ENCODE data around the gene ZNF335.

DNA sequence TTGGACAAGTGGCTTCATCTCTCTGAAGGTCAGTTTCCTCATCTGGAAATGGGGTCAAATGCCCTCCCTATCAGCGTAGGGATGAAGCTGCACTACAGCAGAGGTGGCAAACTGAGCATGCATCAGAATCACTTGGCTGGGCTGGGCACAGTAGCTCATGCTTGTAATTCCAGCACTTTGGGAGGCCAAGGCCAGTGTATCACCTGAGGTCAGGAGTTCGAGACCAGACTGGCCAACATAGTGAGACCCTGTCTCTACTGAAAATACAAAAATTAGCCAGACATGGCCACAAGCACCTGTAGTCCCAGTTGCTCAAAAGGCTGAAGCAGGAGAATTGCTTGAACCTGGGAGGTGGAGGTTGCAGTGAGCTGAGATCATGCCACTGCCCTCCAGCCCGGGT, 30.0 kb upstream of the ZNF335 start:
- TF ChIP-seq TAF1 (IDR thresholded peaks at IDR 0.05; ENCODE audit: borderline replicate concordance, insufficient read depth, low read length) (no peak), POLR2AphosphoS5 (IDR thresholded peaks at IDR 0.05; ENCODE audit: low read depth, low read length) (no peak), SIN3A (IDR thresholded peaks at IDR 0.05; ENCODE audit: borderline replicate concordance, insufficient read depth, low read length) (no peak)
- TF ChIP-seq, protein P1, sequence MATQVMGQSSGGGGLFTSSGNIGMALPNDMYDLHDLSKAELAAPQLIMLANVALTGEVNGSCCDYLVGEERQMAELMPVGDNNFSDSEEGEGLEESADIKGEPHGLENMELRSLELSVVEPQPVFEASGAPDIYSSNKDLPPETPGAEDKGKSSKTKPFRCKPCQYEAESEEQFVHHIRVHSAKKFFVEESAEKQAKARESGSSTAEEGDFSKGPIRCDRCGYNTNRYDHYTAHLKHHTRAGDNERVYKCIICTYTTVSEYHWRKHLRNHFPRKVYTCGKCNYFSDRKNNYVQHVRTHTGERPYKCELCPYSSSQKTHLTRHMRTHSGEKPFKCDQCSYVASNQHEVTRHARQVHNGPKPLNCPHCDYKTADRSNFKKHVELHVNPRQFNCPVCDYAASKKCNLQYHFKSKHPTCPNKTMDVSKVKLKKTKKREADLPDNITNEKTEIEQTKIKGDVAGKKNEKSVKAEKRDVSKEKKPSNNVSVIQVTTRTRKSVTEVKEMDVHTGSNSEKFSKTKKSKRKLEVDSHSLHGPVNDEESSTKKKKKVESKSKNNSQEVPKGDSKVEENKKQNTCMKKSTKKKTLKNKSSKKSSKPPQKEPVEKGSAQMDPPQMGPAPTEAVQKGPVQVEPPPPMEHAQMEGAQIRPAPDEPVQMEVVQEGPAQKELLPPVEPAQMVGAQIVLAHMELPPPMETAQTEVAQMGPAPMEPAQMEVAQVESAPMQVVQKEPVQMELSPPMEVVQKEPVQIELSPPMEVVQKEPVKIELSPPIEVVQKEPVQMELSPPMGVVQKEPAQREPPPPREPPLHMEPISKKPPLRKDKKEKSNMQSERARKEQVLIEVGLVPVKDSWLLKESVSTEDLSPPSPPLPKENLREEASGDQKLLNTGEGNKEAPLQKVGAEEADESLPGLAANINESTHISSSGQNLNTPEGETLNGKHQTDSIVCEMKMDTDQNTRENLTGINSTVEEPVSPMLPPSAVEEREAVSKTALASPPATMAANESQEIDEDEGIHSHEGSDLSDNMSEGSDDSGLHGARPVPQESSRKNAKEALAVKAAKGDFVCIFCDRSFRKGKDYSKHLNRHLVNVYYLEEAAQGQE (IDR thresholded peaks at IDR 0.05; ENCODE audit: insufficient read depth in 1 of 2, low read depth in 2 of 2, low read length in 2 of 2) = no peak
